NCI-H1417 (cell line): ENCODE measurements around the gene SPACA6.
"Not testable (repeated sequence)": the region's sequence is repeated elsewhere in the genome, so short reads cannot be mapped to it uniquely, and the experiment has no call there.

Source experiments
- DNase-seq, 3 experiments: peaks; one replicate each; lab custom pipeline; 2025; lab: John Stamatoyannopoulos, UW

The SPACA6 gene

GRCh38 chr19:51737924-51738323 lies 44.8 kb downstream of the SPACA6 start:
- no peak for DNase-seq

GRCh38 chr19:51738523-51738922 lies 45.4 kb downstream of the SPACA6 start:
- not testable (repeated sequence) for DNase-seq

GRCh38 chr19:51739466-51740213 lies 46.5 kb downstream of the SPACA6 start:
- DNase-seq, result no peak

GRCh38 chr19:51740356-51740755 lies 47.2 kb downstream of the SPACA6 start:
- DNase-seq, result no peak

- DNase-seq, result no peak
Measured at GRCh38 chr19:51742789-51743188, 49.7 kb downstream of the SPACA6 start.

- no peak for DNase-seq
Measured at GRCh38 chr19:51743405-51743804, 50.3 kb downstream of the SPACA6 start.

GRCh38 chr19:51746731-51747130 lies 53.6 kb downstream of the SPACA6 start:
- no peak for DNase-seq

- no peak for DNase-seq
Measured at GRCh38 chr19:51749979-51750378, 56.8 kb downstream of the SPACA6 start.

GRCh38 chr19:51750400-51751094 lies 57.4 kb downstream of the SPACA6 start:
- DNase-seq, result no peak

GRCh38 chr19:51751655-51752054 lies 58.5 kb downstream of the SPACA6 start, which contains the start of gene FPR1:
Gene FPR1, minus strand, starts transcription at chr19:51751878. Its CDS starts 4,884 bp downstream, at chr19:51746994.
- no peak for DNase-seq

GRCh38 chr19:51754109-51754508 lies 61.0 kb downstream of the SPACA6 start:
- DNase-seq, result no peak

GRCh38 chr19:51754770-51755169 lies 61.6 kb downstream of the SPACA6 start:
- DNase-seq, result no peak
